ENCODE measurements around the gene ARHGAP42.

DNA sequence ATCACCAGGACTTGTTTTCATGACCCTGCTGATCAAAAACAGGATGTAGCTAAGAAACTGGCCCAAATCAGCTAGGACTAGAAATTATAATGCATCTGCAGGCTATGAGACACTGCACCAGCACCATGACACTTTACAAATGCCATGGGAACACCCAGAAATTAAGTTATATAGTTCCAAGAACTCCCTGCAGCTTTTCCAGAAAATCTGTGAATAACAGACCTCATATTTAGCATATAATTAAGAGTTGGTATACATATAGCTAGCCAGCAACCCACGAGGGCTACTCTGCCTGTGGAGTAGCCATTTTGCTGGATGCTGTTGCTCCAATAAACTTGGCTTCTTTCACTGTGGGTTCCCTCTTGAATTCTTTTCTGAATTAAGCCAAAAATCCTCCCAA lies 341.6 kb downstream of the ARHGAP42 start:
- TF ChIP-seq EZH2 (conservative IDR thresholded peaks at IDR 0.05; ENCODE audit: low read depth, low read length) (no peak), RAD21 (CRISPR knock-in tag; IDR thresholded peaks at IDR 0.05) (no peak)

All from HepG2 (cell line).